C1 segment of cervical spinal cord (tissue), 14 donors: ENCODE data around the gene CNNM2.

Experiments
- DNase-seq, 14 donors: peaks; one replicate each; lab custom pipeline; 2025; lab: John Stamatoyannopoulos, UW

CNNM2 gene

DNA sequence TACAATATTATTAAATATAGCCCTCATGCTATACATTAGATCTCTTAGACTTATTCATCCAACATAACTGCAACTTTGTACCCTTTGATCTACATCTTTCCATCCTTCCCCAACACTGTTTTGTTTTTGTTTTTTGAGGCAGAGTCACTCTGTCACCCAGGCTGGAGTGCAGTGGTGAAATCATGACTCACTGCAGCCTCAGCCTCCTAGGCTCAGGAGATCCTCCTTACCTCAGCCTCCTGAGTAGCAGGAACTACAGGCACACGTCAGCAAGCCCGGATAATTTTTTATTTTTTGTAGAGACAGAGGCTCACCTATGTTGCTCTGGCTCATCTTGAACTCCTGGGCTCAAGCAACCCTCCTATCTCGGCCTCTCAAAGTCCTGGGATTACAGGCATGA lies 221.7 kb downstream of the CNNM2 start:
- no peak for DNase-seq
